Brain microvascular endothelial cell (primary cell): ENCODE results near the gene HERC2.

Source experiments
- DNase-seq: peaks from one replicate; pipeline ENCODE4 v3.0.0-alpha.2; 2020
- H3K27ac ChIP-seq: fragments of 250-450 bp; sonication (Bioruptor Pico); 2 replicates; pipeline ENCODE4 v1.5.1; 2020; ENCODE audit warnings: mild to moderate bottlenecking, moderate library complexity
- H3K27me3 ChIP-seq: fragments of 250-450 bp; sonication (Bioruptor Pico); replicated peaks from 2 replicates; pipeline ENCODE4 v1.5.1; 2020; ENCODE audit warnings: mild to moderate bottlenecking
- H3K36me3 ChIP-seq: fragments of 250-450 bp; sonication (Bioruptor Pico); replicated peaks from 2 replicates; pipeline ENCODE4 v1.5.1; 2020; ENCODE audit warnings: mild to moderate bottlenecking
- H3K4me3 ChIP-seq: 2 replicates; pipeline ENCODE4 v1.5.1; 2011; ENCODE audit warnings: low read depth, mild to moderate bottlenecking, control low read depth, low read length, moderate library complexity
- in situ Hi-C: cut with HindIII; loops from 2 replicates; pipeline ENCODE4 v1.10.0; 2017; ENCODE audit warnings: low sequenced_read_pairs, low pct_ligation_motif_present
- TF ChIP-seq, protein P1 (sequence below): IDR thresholded peaks from 2 replicates; pipeline ENCODE4 v1.5.1; 2011; ENCODE audit warnings: low read depth, mild to moderate bottlenecking, moderate library complexity, low read length, control low read depth, inconsistent platforms; ENCODE audit errors: missing control alignments

The HERC2 gene

GRCh38 chr15:28093752-28094535, 228.0 kb downstream of the HERC2 start:
- DNase-seq: no peak
- Histone ChIP-seq H3K27me3 (peaks cover 32% of the 10 kb centered on the region), H3K36me3 (no peaks in the 10 kb centered on the region), H3K4me3 (no peak overlapping the region), H3K27ac (no peak overlapping the region)
- in situ Hi-C loops: no loop called here
- TF ChIP-seq, protein P1, sequence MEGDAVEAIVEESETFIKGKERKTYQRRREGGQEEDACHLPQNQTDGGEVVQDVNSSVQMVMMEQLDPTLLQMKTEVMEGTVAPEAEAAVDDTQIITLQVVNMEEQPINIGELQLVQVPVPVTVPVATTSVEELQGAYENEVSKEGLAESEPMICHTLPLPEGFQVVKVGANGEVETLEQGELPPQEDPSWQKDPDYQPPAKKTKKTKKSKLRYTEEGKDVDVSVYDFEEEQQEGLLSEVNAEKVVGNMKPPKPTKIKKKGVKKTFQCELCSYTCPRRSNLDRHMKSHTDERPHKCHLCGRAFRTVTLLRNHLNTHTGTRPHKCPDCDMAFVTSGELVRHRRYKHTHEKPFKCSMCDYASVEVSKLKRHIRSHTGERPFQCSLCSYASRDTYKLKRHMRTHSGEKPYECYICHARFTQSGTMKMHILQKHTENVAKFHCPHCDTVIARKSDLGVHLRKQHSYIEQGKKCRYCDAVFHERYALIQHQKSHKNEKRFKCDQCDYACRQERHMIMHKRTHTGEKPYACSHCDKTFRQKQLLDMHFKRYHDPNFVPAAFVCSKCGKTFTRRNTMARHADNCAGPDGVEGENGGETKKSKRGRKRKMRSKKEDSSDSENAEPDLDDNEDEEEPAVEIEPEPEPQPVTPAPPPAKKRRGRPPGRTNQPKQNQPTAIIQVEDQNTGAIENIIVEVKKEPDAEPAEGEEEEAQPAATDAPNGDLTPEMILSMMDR: no peak

GRCh38 chr15:28091313-28091712, 230.7 kb downstream of the HERC2 start:
- no peak overlapping the region for H3K27ac ChIP-seq
- H3K4me3 ChIP-seq: no peak overlapping the region
- DNase-seq: no peak
- TF ChIP-seq, protein P1: no peak
- H3K36me3 ChIP-seq: no peaks in the 10 kb centered on the region
- H3K27me3 ChIP-seq: peaks cover 15% of the 10 kb centered on the region
- in situ Hi-C loops: no loop called here

DNA sequence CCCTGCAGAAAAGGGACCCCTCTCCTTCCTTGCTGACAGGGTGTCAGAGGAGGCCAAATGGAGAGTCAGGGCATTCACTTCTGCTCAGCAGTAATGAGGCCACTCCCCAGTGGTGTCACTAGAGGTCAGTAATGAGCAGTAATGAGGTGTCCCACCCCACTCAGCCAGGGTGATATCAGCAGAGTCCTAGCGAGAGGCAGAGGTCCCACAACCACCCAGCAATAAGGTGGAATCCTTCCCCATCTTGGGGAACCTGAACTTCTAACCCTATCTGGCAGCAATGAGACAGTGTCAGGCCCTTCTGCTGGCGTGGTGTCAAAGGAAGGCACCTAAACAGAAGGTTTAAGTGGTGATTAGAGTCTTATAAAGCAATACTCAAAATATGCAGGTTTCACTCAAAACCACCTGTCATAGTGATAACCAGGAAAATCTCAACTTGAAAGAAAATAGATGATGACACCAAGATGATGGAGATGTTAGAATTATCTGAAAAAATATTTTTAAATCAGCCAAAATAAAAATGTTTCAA, 235.7 kb downstream of the HERC2 start:
- in situ Hi-C loops: no loop called here
- Histone ChIP-seq H3K36me3 (no peaks in the 10 kb centered on the region), H3K4me3 (no peak overlapping the region), H3K27me3 (no peaks in the 10 kb centered on the region), H3K27ac (no peak overlapping the region)
- TF ChIP-seq, protein P1: peak; percentile 87
- peak; percentile 58 for DNase-seq

DNA sequence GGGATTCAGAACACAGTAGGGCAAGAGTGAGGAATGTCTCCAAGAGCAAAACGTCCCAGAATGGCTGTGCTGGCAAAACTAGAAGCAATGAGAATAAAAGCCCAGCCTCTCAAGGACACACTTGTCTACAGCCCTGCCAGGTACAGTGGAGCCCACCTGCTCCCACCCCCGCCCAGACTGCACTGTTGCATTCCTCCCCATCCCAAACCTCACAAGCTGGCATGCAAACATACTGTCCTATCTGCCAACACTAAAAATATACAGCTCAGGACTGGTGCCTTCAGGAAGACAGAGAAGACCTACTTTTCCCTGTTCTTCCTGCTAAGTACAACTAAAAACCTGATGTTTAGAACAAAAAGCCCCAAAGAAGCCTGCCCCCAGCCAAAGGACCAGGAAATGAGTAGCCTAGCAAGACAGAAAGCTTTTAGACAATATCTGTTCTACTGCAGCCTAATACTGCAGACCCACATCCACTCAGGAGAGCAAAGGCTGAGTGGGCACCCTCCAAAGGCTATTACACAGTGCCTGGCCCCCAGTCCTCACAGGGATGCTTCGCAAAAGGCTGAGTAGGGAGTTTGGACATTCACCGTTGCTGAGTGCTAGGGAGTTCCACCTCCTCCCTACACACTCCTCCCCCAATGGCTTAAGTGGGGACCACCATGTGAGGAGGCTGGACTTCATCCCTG, 236.3 kb downstream of the HERC2 start:
- H3K4me3 ChIP-seq: no peak overlapping the region
- no peak for DNase-seq
- H3K27me3 ChIP-seq: no peaks in the 10 kb centered on the region
- in situ Hi-C loops: no loop called here
- H3K27ac ChIP-seq: no peak overlapping the region
- H3K36me3 ChIP-seq: no peaks in the 10 kb centered on the region
- TF ChIP-seq, protein P1: no peak

GRCh38 chr15:28084547-28084946, 237.4 kb downstream of the HERC2 start:
- TF ChIP-seq, protein P1: no peak
- Histone ChIP-seq H3K27me3 (no peaks in the 10 kb centered on the region), H3K36me3 (no peaks in the 10 kb centered on the region), H3K27ac (no peak overlapping the region), H3K4me3 (no peak overlapping the region)
- DNase-seq: no peak
- in situ Hi-C loops: no loop called here
